Measurements from ENCODE around the gene ZNF609.

The ZNF609 gene

GRCh38 chr15:64665179-64665578, 204.8 kb downstream of the ZNF609 start:
- TF ChIP-seq GATA2 (IDR thresholded peaks at IDR 0.05; ENCODE audit: low read depth, low read length) (no peak), GATA3 (IDR thresholded peaks at IDR 0.05; ENCODE audit: low read depth, low read length) (no peak)

- TF ChIP-seq GATA3 (IDR thresholded peaks at IDR 0.05; ENCODE audit: low read depth, low read length) (no peak), GATA2 (IDR thresholded peaks at IDR 0.05; ENCODE audit: low read depth, low read length) (no peak)
These were observed 207.4 kb downstream of the ZNF609 start for GRCh38 chr15:64667736-64668161.

GRCh38 chr15:64673866-64674265, 213.5 kb downstream of the ZNF609 start:
- TF ChIP-seq GATA2 (IDR thresholded peaks at IDR 0.05; ENCODE audit: low read depth, low read length), result no peak
- TF ChIP-seq GATA3 (IDR thresholded peaks at IDR 0.05; ENCODE audit: low read depth, low read length), result no peak

GRCh38 chr15:64678126-64678819, 217.9 kb downstream of the ZNF609 start:
- TF ChIP-seq GATA3 (IDR thresholded peaks at IDR 0.05; ENCODE audit: low read depth, low read length), result no peak
- TF ChIP-seq GATA2 (IDR thresholded peaks at IDR 0.05; ENCODE audit: low read depth, low read length), result no peak

- TF ChIP-seq GATA3 (IDR thresholded peaks at IDR 0.05; ENCODE audit: low read depth, low read length) (no peak), GATA2 (IDR thresholded peaks at IDR 0.05; ENCODE audit: low read depth, low read length) (no peak)
These were observed 219.7 kb downstream of the ZNF609 start for GRCh38 chr15:64680097-64680496.

GRCh38 chr15:64681424-64682024, 221.1 kb downstream of the ZNF609 start:
- no peak for TF ChIP-seq GATA3 (IDR thresholded peaks at IDR 0.05; ENCODE audit: low read depth, low read length)

- TF ChIP-seq GATA3 (IDR thresholded peaks at IDR 0.05; ENCODE audit: low read depth, low read length), result no peak
- no peak for TF ChIP-seq GATA2 (IDR thresholded peaks at IDR 0.05; ENCODE audit: low read depth, low read length)
These were observed 221.9 kb downstream of the ZNF609 start for GRCh38 chr15:64682255-64682654.

- no peak for TF ChIP-seq GATA3 (IDR thresholded peaks at IDR 0.05; ENCODE audit: low read depth, low read length)
- no peak for TF ChIP-seq GATA2 (IDR thresholded peaks at IDR 0.05; ENCODE audit: low read depth, low read length)
These were observed 223.0 kb downstream of the ZNF609 start for GRCh38 chr15:64683378-64683777.

GRCh38 chr15:64685230-64685888, 225.0 kb downstream of the ZNF609 start:
- no peak for TF ChIP-seq GATA2 (IDR thresholded peaks at IDR 0.05; ENCODE audit: low read depth, low read length)
- TF ChIP-seq GATA3 (IDR thresholded peaks at IDR 0.05; ENCODE audit: low read depth, low read length), result no peak

GRCh38 chr15:64686130-64686735, 225.9 kb downstream of the ZNF609 start:
- TF ChIP-seq GATA2 (IDR thresholded peaks at IDR 0.05; ENCODE audit: low read depth, low read length), result no peak
- TF ChIP-seq GATA3 (IDR thresholded peaks at IDR 0.05; ENCODE audit: low read depth, low read length), result no peak

GRCh38 chr15:64687172-64687571, 226.8 kb downstream of the ZNF609 start:
- TF ChIP-seq GATA2 (IDR thresholded peaks at IDR 0.05; ENCODE audit: low read depth, low read length), result no peak
- no peak for TF ChIP-seq GATA3 (IDR thresholded peaks at IDR 0.05; ENCODE audit: low read depth, low read length)

GRCh38 chr15:64687688-64688087, 227.3 kb downstream of the ZNF609 start:
- TF ChIP-seq GATA2 (IDR thresholded peaks at IDR 0.05; ENCODE audit: low read depth, low read length), result no peak
- no peak for TF ChIP-seq GATA3 (IDR thresholded peaks at IDR 0.05; ENCODE audit: low read depth, low read length)

- TF ChIP-seq GATA3 (IDR thresholded peaks at IDR 0.05; ENCODE audit: low read depth, low read length) (no peak), GATA2 (IDR thresholded peaks at IDR 0.05; ENCODE audit: low read depth, low read length) (no peak)
These were observed 228.4 kb downstream of the ZNF609 start for GRCh38 chr15:64688770-64689169.

- TF ChIP-seq GATA2 (IDR thresholded peaks at IDR 0.05; ENCODE audit: low read depth, low read length) (0 out of 2 replicates have a peak, but pooled peaks have one; percentile 8), GATA3 (IDR thresholded peaks at IDR 0.05; ENCODE audit: low read depth, low read length) (no peak)
These were observed 229.6 kb downstream of the ZNF609 start for GRCh38 chr15:64690008-64690407.
